GM18519 (cell line): Measurements from ENCODE around the gene C4BPB.

Experiments used
- ATAC-seq: cut with Tn5 transposase; IDR thresholded peaks from one replicate; pipeline ENCODE4 v1.9.1; 2021; ENCODE audit warnings: mild to moderate bottlenecking, moderate library complexity; ENCODE audit not compliant: unreplicated experiment, low FRiP score

Gene C4BPB

DNA sequence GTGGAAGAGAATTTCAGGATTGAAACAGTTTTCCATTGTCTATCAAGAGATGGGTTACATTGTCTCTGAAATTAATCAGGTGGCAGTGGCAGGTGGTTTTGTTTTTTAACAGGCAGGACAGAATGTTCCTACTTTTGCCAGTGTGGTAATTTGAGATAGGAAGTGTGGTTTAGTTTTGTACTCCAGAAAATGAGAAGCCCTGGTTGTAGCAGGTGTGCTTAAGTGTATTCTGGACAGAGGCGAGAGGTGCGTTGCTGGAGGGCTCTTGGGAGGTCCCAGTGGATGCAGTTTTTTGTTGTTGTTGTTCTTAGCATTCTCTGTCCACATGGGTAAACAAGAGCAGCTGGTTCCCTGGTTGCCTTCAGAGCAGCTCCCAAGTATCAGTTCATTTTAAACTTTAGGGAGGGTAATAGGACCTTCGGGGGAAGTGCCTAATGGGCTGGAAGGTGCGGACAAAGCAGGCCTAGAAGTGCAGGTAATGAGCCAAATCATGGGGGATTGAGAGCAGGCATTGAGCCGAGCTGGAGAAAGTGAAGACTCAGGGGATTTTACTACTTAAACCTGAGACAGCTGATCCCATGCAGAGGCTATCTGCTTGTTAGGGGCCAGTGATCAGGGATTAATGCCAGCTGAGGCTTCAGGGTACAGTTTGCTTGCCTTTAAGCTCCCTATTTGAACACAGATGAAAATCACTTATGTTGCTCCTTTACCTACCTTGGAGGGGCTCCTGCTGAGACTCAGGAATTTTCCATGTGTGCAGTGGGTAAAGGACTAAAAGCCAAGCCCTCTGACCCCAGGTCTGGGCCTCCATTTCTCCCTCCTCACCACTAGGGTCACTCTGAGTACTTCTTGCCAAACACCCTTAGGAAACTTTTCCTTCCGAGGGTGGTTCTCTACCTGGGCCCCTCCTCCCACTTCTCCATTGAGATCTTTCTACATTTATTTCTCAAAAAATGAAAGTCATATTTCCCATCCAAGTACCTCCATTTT is 29.5 kb upstream of the C4BPB start:
- no peak for ATAC-seq

DNA sequence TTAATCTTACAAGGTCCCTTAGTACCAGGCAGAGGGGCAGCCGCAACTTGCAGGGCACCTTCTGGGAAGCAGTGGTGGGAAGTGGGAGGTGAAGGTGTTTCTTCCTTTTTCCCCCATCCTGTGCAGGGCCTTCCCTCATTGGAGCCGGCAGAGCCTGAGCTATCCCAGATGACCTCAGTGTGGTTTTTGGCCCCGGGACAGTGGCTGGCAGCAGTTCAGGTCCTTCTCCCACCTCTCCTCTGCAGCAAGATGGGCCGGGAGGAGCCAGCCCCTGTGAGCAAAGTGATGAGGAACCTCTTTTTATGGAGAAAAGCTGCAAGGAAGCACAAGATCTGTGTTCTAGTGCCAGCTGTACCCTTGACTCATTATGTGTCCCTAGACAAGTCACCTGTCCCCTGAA is 28.8 kb upstream of the C4BPB start:
- no peak for ATAC-seq

DNA sequence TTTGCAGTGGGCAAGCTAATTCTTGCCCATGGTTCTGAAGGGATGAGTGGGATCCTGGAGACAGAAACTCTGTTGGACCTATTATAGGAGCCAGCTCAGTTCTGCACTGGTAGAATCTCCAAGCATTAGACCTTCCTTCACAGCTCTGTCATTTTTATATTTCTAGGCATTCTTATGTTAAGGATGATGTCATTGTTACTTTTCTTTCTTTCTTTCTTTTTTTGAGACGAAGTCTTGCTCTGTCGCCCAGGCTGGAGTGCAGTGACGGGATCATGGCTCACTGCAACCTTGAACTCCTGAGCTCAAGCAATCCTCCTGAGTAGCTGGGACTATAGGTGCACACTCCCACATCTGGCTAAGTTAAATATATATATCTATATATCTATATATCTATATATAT is 28.1 kb upstream of the C4BPB start:
- ATAC-seq: no peak

DNA sequence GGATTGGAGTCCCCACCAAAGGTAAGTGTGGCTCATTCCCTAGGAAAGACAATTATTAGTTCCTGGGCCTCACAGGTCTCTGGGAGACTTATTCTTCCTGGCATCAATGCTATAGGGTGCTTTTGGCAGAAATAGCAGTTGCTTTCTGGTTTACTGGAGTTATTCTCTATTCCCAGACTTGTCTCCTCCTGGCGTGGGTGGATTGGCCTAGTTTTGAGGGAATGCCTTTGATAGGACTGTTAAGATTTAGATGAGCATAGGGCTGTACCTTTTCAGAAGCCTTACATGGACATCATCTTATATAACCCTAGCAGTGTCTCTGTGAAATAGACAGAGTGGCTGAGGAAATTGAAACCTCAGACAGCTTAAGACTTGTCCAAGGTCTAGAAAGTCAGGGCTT is 26.6 kb upstream of the C4BPB start:
- no peak for ATAC-seq

DNA sequence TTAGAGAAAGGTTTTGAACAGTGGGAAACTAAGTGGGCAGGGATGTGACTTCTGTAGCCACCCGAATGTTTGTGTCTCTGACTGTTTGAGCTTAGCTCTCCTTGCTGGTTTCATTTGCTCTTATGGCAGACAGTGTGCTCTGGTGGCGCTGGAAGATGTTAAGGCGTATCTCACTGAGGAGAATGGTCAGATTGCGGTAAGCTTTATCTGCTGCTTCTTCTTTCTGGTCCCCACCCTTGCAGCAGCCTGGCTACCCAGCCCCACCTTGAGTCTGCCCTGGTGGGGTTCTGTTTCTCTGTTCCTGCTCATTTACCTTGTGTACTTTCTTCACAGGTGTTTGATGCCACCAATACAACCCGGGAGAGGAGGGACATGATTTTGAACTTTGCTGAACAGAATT is 25.6 kb upstream of the C4BPB start:
- ATAC-seq: no peak

DNA sequence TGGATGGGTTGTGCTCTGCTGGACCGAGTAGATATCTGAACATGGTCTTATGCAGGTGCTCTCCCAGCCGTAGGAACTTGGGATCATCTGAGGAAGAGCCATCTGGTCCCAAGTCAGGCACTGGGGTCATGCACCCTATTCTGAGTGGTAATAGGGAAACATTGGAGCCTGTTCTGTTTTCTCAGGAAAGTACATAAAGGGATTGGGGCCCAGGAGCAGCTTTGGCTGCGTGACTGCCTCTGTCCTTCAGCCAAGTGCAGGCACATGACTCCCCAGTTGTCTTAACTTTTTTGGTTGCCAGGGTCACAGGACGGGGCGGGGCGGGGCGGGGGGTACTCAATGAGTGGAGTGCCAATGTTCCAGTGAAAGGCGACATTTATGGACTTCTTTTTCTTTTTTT is 24.1 kb upstream of the C4BPB start:
- ATAC-seq: no peak

DNA sequence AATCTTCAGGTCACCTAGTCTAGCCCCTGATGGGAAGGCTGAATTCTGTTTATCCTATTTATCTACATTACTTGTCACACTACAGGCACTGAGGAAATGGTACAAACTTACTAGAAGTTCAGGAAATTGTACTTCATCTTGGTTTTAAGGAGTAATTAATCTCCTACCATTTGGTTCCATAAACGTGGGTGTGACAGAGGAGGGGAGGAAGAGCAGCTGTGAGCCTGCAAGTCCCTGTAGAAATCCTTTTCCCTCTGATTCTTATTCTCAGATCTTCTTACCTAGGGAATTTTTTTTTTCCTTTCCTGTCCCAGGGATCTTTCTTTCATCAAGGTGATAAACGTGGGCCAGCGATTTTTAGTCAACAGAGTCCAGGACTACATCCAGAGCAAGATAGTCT is 21.5 kb upstream of the C4BPB start:
- no peak for ATAC-seq

DNA sequence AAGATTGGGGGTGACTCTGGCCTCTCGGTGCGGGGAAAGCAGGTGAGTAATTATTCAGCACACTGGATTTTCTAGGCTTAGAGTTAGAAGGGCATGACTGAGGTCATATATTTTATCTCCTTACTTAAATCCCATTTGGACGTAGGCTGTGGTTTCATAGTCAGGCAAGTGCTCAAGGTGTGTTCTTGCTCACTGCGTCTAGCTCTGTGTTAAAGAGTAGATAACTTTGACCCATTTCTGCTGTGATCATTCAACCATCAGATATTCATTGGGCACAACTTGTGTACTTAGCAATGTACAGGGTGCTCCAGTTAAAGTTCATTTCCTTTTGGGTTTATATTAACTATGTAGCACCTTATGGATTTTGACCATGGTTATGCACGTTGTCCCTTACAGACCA is 21.0 kb upstream of the C4BPB start:
- no peak for ATAC-seq

DNA sequence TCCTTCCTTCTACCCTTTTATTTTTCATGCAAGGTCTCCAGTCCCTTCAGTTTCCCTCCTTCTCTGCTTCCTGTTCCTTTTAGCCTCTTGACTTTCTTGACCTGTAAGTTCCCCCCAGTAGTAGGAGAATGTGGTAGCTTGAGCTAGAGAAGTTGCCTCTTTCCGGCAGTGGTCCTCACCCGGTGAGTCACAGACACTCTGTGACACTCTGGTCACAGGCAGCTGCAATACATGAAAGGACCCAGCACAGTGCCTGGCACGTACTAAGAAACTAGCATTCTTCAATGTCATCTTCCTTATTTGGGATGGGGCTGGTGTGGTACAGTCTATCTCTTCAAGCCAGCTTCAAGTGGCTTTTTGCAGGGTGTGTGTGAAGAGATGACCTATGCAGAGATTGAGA is 19.6 kb upstream of the C4BPB start:
- ATAC-seq: no peak

DNA sequence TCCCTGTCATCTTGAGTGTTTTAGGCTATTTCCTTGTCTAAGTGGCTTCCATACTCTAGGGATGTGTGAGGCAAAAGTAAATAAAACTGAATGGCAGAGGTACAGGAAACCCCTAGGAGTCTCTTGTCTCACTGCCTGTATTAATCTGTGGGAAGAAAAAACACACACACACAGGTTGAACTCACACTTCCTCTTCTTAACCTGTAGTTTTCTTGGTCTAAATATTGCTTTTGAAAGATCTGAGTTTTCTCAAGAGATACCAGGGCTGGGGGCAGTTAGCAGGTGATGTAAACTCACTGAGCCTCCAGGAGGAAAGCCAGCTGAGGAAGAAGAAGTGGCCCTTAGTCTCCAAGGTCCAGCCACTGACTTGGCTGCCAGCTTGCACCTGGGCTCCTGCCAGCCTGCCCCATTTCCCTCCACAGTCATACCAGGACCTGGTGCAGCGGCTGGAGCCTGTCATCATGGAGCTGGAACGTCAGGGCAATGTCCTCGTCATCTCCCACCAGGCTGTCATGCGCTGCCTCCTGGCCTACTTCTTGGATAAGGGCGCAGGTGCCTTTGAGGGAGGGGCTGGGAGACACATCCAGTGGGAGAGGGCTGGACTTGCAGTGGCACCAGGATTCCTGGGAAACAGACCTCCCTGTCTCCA is 18.7 kb upstream of the C4BPB start:
- no peak for ATAC-seq

DNA sequence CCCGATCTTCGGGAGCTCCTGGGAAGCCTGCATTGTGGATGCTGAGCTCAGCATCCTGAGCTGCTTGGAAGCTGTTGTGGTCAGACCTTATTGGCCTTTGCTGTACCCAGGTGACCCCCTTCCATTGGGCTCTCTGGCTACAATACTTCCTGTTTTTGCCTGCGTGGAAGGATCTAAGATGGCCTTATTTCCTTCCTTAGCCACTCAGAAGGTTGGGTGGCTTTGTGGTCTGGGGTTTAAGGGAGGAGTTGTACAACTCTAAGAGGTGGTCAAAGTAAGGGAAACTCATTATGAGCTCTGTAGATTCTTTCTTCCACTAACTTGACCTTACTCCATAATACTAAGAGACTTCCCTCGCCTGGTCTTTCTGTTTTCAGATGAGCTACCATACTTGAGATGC is 17.8 kb upstream of the C4BPB start:
- no peak for ATAC-seq

DNA sequence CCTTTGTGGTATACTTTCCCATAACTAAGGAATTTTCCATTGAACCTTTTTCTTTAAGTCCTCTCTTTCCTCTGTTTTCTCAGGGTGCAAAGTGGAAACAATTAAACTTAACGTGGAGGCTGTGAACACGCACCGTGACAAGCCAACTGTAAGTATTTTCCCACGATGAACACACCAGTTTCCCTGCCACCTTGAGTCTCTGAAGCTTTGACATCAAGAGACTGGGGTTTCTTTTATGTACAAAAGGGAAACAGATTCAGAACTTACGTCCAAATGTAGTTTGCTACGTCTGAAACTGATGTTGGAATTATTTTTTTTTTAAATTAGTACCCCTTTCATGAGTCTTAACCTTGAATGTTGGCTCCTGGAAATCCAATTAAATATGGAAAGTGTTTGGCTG is 17.2 kb upstream of the C4BPB start:
- ATAC-seq: no peak

DNA sequence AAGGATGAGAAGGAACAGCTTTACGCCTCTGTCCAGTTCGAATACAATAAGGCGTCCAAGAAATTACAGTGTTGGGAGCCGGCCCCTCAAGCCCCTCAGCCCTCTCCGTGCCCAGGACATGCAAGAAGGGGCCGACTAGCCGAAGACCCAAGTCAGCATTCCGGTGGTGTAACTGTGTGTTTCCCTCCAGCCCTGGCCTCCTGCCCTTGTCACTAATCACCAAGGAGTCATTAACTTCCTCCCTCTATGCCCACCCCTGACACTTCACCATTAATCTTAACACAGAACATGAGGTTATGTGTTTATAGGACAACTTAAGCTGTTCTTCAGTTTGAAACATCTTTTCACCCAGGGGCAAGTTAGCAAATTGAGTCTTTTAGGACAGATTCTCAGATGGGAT is 16.4 kb upstream of the C4BPB start:
- ATAC-seq: no peak

DNA sequence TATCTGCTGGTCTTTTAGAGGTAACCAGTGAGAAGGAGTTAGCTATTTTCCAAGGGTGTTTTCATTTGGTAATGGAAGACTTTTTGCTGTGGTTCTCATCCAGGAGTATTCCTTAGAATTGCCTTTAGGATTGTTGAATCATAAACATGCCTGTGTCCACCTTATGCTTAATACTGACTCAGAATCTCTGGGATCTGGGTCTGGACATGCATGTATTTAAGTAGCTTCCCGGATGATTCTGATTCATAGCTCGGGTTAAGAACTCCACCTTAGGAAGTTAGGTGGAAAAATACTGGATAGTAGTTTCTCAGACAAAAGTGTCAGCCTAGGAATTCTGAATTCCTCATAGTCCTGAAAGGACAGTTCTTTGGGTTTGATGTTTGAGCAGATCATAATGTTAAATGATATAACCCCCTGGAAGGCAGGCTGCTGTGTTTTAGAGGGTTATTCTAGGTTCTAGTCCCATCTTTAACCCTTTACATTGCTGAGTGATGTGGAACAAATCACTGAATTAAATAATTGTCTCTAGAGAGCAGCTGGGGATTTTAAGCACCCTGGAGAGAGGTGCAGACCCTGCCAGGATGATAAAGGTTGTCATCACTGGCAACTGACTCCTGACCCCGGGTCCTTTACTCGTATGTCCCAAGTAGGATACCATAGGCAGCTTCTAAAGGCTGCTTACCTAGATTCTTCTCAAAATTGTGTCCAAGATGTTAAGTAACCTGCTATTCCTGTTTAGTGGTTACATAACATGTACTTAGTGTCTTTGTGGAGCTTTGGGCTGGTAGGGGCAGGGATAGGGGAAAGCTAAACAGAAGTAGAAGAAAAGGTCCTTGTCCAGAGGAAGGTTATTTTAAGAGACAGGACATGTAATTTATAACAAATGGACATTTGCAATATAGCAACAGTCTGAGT is 14.5 kb upstream of the C4BPB start:
- no peak for ATAC-seq

DNA sequence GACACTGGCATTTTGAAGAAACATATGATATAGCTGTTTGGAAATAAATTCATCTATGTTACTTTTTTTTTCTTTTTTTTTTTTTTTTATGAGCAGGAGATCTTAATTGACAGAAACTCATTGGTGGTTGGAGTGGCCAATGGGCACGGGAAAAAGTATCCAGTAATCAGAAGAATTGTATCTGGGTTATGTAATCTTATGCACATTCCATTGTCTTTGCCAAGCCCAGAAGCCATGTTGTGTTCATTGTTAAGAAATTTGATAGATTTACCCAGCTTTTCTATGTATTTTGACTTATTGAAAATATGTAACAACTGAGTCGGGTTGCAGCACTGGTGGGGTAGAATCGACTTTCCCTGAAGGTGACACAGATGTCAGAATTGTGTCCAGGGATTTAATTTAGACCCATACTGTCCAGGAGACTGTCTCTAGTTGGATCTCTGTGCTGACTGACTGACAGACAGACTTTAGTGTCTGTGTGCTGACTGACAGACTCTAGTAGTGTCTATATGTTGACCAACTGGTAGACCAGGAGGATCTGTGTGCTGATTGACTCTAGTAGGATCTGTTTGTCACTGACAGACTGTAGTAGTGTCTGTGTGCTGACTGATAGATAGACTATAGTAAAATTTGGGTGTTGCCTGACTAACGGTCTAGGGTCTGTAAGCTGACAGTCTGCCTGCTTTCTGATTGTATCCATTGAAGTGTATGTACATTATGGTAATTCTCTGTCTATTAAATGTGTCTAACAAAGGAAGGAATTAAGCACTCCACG is 12.3 kb upstream of the C4BPB start:
- no peak for ATAC-seq

DNA sequence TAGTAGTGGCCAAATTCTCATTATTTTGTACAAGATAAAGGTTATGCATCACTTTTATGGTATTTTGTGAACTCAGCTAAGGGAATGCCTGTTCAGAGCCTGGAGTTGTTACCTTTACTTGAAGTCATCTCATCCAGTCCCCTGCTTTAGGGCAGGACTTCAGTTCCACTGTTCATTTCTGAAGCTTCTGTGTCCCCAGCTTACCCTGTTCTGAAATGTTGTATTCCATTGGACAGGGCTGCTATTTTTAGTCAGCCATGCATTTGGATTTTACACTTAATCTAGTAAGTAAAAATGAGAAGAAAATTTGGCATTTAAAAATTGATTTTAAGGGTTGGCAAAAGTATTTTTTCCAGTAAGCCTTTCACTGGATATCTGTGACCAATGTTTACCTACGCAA is 11.6 kb upstream of the C4BPB start:
- no peak for ATAC-seq

DNA sequence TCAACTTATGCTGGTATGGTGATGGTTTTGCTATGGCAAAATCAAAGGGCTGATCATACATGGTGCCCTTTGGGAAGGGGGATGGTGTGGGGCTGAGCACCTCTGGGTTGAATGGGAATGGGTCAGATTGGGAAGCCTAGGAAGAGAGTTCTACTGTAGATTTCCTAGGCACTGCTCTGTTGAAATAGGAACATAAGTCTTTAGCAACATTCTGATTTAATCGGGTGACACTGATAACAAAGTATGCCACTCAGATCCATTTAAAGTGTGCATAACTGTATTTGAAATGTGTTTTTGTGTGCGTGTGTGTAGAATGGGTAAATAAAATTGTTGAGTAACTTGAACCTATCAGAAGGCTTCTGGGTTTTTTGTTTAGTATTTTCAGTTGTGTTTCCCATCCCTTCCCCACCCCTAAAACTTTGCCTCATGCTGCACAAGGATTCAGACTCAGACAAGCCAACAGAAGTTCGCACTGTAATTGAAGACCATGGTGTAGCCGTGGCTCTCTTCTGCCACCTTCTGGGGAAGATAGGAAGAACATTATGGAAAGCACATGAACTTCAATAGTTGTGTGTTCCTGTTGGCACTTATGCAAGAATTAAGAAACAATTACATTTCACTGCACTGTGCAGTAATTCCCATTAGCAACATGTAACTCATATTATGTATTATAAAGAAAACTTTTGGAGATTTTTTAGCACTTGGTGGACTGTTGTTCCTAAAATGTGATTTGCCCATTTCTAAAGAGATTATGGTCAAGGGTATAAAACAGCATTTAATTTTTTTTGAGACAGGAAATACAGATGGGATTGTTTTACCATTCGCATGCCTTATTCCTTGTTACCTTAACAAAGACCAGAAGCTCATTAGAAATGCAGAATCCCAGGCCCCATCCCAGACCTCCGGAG is 10.9 kb upstream of the C4BPB start:
- ATAC-seq: no peak

DNA sequence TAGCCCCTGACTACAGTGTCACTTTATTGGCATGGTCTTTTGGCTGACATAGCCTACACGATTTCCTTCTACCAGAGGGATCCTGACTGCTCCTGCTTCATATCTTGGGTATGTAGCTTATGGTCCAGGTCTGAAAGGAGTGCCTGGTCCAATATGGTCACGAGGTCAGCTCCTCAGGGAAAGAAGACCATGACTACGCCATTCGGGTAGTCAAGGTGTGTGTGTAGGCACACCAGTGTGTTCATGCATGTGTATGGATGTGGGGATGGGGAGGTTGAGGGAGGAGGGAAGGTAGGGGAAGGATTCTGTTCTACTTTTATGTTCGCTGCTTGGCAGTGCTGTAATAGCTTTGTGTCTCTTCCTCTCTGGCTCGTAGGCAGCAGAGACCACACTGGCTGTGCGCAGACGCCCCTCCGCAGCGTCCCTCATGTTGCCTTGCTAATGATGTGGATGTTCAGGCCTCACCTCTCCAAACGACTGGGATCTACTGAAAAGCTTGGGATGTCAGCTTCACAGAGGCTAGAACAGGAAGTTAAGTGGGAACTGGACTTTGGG is 10.0 kb upstream of the C4BPB start:
- no peak for ATAC-seq

DNA sequence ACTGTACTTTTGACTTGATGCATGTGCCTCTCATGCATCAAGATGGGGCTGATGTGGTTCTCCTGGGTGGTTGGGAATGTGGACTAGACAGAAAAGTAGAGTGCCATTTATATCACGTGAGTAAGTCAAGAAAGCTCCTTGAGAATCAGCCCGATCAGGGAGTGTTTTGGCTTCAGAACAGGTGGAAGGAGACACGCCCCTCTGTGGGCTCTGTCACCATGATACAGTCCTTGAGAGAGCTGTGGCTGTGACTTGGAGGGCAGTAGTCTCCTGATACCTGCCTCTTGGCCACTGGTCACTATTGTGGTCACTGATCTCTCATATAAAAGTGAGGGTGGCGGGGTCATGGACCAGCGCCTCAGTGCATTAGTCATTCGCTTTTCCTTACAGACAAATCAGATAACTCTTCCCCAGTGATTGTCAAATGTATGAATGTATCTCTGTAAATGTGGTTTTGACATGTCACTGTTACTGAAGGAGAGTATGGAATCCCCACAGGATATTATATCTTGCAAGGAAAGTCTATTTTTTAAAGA is 8.9 kb upstream of the C4BPB start:
- no peak for ATAC-seq
